DND-41 (cell line): Measurements from ENCODE around the gene ARL8B.

Experiments used
- ATAC-seq: fragments of 200-7000 bp; cut with Tn5 transposase; 3 replicates; pipeline ENCODE4 v1.9.1; 2021; ENCODE audit warnings: low read depth; ENCODE audit not compliant: insufficient read depth
- DNase-seq: peaks from one replicate; pipeline ENCODE4 v3.0.0-alpha.2; 2020
- H2AFZ ChIP-seq: 2 replicates; pipeline ENCODE4 v1.6.0; 2012; ENCODE audit warnings: low read depth, low read length
- H3K27ac ChIP-seq: 2 replicates; pipeline ENCODE4 v1.5.1; 2012; ENCODE audit warnings: low read length, inconsistent platforms
- H3K27me3 ChIP-seq: fragments of 200-600 bp; sonication (generic); 2 replicates; pipeline ENCODE4 v1.6.0; 2012; ENCODE audit warnings: low read length, mild to moderate bottlenecking, inconsistent platforms; ENCODE audit not compliant: insufficient read depth, poor library complexity
- H3K36me3 ChIP-seq: 2 replicates; pipeline ENCODE4 v1.5.1; 2012; ENCODE audit warnings: low read length, inconsistent platforms; ENCODE audit not compliant: insufficient read depth
- H3K4me1 ChIP-seq: 2 replicates; pipeline ENCODE4 v1.5.1; 2012; ENCODE audit warnings: mild to moderate bottlenecking, low read length; ENCODE audit not compliant: insufficient read depth
- H3K4me2 ChIP-seq: 2 replicates; pipeline ENCODE4 v1.6.0; 2012; ENCODE audit warnings: mild to moderate bottlenecking, moderate library complexity, low read length, inconsistent platforms; ENCODE audit not compliant: insufficient read depth
- H3K4me3 ChIP-seq, 2 experiments: fragments of 200-600 bp in 1 of 2; shearing (Covaris generic) in 1 of 2; 2 replicates each; pipeline ENCODE4 v1.5.1; 2012 to 2016; ENCODE audit warnings: inconsistent platforms in 2 of 2, low read length in 2 of 2, mild to moderate bottlenecking in 2 of 2, low read depth in 1 of 2, moderate library complexity in 1 of 2
- H3K79me2 ChIP-seq: 2 replicates; pipeline ENCODE4 v1.6.0; 2012; ENCODE audit warnings: low read length, inconsistent platforms; ENCODE audit not compliant: insufficient read depth
- H3K9ac ChIP-seq: 2 replicates; pipeline ENCODE4 v1.6.0; 2012; ENCODE audit warnings: low read depth, mild to moderate bottlenecking, inconsistent platforms, low read length, moderate library complexity
- H3K9me3 ChIP-seq: 2 replicates; pipeline ENCODE4 v1.5.1; 2012; ENCODE audit warnings: low read length, moderate library complexity, mild to moderate bottlenecking, inconsistent platforms; ENCODE audit not compliant: insufficient read depth, severe bottlenecking
- H4K20me1 ChIP-seq: 2 replicates; pipeline ENCODE4 v1.6.0; 2012; ENCODE audit warnings: low read length; ENCODE audit not compliant: insufficient read depth
- EZH2 ChIP-seq: IDR thresholded peaks from 3 replicates; pipeline ENCODE4 v1.6.1; 2012; ENCODE audit warnings: borderline replicate concordance, low read depth, mild to moderate bottlenecking, moderate library complexity, low read length, inconsistent platforms; ENCODE audit not compliant: severe bottlenecking
- TF ChIP-seq, protein P1 (sequence below): IDR thresholded peaks from 2 replicates; pipeline ENCODE4 v1.5.1; 2012; ENCODE audit warnings: borderline replicate concordance, low read length, moderate library complexity, mild to moderate bottlenecking; ENCODE audit not compliant: poor library complexity, severe bottlenecking; ENCODE audit errors: extremely low read depth

ARL8B gene

DNA sequence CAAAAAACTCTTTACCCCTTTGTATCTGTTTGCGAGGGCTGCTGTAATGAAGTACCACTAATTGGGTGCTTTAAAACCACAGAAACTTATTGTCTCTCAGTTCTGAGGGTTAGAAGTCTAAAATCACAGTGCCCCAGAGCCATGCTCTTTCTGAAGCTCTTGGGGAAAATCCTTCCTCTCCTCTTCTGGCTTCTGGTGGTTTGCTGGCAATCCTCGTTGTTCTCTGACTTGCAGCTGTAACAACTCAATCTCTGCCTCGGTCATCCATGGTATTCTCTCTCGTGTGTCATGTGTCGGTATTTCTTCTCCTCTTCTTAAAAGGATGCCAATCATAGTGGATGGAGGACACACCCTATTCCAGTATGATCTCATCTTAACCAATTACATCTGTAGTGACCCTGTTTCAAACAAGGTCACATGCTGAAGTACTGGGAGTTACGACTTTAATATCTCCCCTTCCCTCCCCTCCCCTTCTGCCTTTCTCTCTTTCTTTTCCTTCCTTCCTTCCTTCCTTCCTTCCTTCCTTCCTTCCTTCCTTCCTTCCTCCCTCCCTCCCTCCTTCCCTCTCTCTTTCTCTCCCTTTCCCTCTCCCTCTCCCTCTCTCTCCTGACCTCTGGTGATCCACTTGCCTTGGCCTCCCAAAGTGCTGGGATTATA, 6.5 kb upstream of the ARL8B start:
- Histone ChIP-seq H3K9me3 (no peaks in the 10 kb centered on the region), H3K27me3 (no peaks in the 10 kb centered on the region), H2AFZ (no peak overlapping the region), H3K4me1 (no peaks in the 10 kb centered on the region), H3K4me2 (no peak overlapping the region), H3K27ac (no peak overlapping the region), H3K36me3 (no peaks in the 10 kb centered on the region), H3K9ac (no peak overlapping the region), H3K79me2 (no peaks in the 10 kb centered on the region), H3K4me3 (no peak overlapping the region), H4K20me1 (no peaks in the 10 kb centered on the region)
- DNase-seq: no peak
- TF ChIP-seq, protein P1, sequence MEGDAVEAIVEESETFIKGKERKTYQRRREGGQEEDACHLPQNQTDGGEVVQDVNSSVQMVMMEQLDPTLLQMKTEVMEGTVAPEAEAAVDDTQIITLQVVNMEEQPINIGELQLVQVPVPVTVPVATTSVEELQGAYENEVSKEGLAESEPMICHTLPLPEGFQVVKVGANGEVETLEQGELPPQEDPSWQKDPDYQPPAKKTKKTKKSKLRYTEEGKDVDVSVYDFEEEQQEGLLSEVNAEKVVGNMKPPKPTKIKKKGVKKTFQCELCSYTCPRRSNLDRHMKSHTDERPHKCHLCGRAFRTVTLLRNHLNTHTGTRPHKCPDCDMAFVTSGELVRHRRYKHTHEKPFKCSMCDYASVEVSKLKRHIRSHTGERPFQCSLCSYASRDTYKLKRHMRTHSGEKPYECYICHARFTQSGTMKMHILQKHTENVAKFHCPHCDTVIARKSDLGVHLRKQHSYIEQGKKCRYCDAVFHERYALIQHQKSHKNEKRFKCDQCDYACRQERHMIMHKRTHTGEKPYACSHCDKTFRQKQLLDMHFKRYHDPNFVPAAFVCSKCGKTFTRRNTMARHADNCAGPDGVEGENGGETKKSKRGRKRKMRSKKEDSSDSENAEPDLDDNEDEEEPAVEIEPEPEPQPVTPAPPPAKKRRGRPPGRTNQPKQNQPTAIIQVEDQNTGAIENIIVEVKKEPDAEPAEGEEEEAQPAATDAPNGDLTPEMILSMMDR: no peak
- TF ChIP-seq EZH2: no peak
- no peak for ATAC-seq

- Histone ChIP-seq H3K27me3 (no peaks in the 10 kb centered on the region), H3K4me1 (peaks cover under 1% of the 10 kb centered on the region; the same call in 1 of the 2 replicates), H3K9ac (no peak overlapping the region), H3K9me3 (no peaks in the 10 kb centered on the region), H4K20me1 (no peaks in the 10 kb centered on the region), H3K36me3 (no peaks in the 10 kb centered on the region), H3K27ac (no peak overlapping the region), H3K4me3 (no peak overlapping the region), H2AFZ (peak overlapping the region; percentile 51), H3K4me2 (no peak overlapping the region), H3K79me2 (no peaks in the 10 kb centered on the region)
- DNase-seq (no peak), ATAC-seq (no peak)
- TF ChIP-seq, protein P1: no peak
- TF ChIP-seq EZH2: no peak
Observed at GRCh38 chr3:5116538-5116937, 5.6 kb upstream of the ARL8B start.

GRCh38 chr3:5120446-5120845, 1.6 kb upstream of the ARL8B start:
- Histone ChIP-seq H4K20me1 (peaks cover 30% of the 10 kb centered on the region), H3K4me3 (no peak overlapping the region), H3K27ac (no peak overlapping the region), H3K27me3 (no peaks in the 10 kb centered on the region), H3K36me3 (peaks cover 15% of the 10 kb centered on the region), H3K79me2 (peaks cover 34% of the 10 kb centered on the region), H3K9me3 (no peaks in the 10 kb centered on the region), H3K9ac (no peak overlapping the region), H3K4me1 (peaks cover 30% of the 10 kb centered on the region), H3K4me2 (no peak overlapping the region), H2AFZ (no peak overlapping the region)
- ATAC-seq (no peak), DNase-seq (no peak)
- TF ChIP-seq, protein P1: no peak
- no peak for TF ChIP-seq EZH2
